Hepatocyte (in vitro differentiated cells): ENCODE measurements around the gene CFAP73. TPM values are rescaled to one million over a fixed set of nuclear protein-coding genes. Genes with fewer than 3 reads are reported as not detected.

ENCODE experiments used
- DNase-seq: peaks from one replicate; pipeline ENCODE4 v3.0.0-alpha.2; 2016; ENCODE audit warnings: low spot score
- H2AFZ ChIP-seq: fragments of 200-600 bp; sonication (generic); 2 replicates; pipeline ENCODE4 v1.6.0; 2016; ENCODE audit warnings: antibody characterized with exemption, mild to moderate bottlenecking
- H3K27ac ChIP-seq: fragments of 200-600 bp; sonication (generic); 2 replicates; pipeline ENCODE4 v1.5.1; 2016; ENCODE audit warnings: mild to moderate bottlenecking
- H3K27me3 ChIP-seq: fragments of 200-600 bp; sonication (generic); 2 replicates; pipeline ENCODE4 v1.6.1; 2016
- H3K36me3 ChIP-seq: fragments of 200-600 bp; sonication (generic); replicated peaks from 2 replicates; pipeline ENCODE4 v1.5.1; 2016; ENCODE audit warnings: low read depth; ENCODE audit not compliant: insufficient read depth
- H3K4me1 ChIP-seq: fragments of 200-600 bp; sonication (generic); 2 replicates; pipeline ENCODE4 v1.5.1; 2016; ENCODE audit warnings: mild to moderate bottlenecking, moderate library complexity; ENCODE audit not compliant: insufficient read depth
- H3K4me2 ChIP-seq: fragments of 200-600 bp; sonication (generic); 2 replicates; pipeline ENCODE4 v1.6.0; 2016
- H3K4me3 ChIP-seq: fragments of 200-600 bp; sonication (generic); 2 replicates; pipeline ENCODE4 v1.5.1; 2016; ENCODE audit warnings: mild to moderate bottlenecking
- H3K79me2 ChIP-seq: fragments of 200-600 bp; sonication (generic); 2 replicates; pipeline ENCODE4 v1.6.0; 2017; ENCODE audit warnings: mild to moderate bottlenecking
- H3K9me2 ChIP-seq: fragments of 200-600 bp; sonication (generic); replicated peaks from 2 replicates; pipeline ENCODE4 v1.6.0; 2017; ENCODE audit warnings: mild to moderate bottlenecking; ENCODE audit not compliant: insufficient read depth
- H3K9me3 ChIP-seq: fragments of 200-600 bp; sonication (generic); 2 replicates; pipeline ENCODE4 v1.5.1; 2016; ENCODE audit warnings: low read depth, mild to moderate bottlenecking
- H4K20me1 ChIP-seq: fragments of 200-600 bp; sonication (generic); 2 replicates; pipeline ENCODE4 v1.6.0; 2016; ENCODE audit warnings: mild to moderate bottlenecking; ENCODE audit not compliant: insufficient read depth, poor library complexity, severe bottlenecking
- CTCF ChIP-seq: fragments of 200-600 bp; sonication (generic); IDR thresholded peaks from 2 replicates; pipeline ENCODE4 v1.5.1; 2016; ENCODE audit warnings: antibody characterized with exemption, mild to moderate bottlenecking; ENCODE audit not compliant: poor library complexity
- EZH2 ChIP-seq: fragments of 200-600 bp; sonication (generic); IDR thresholded peaks from 2 replicates; pipeline ENCODE4 v1.6.1; 2016; ENCODE audit warnings: antibody characterized with exemption, mild to moderate bottlenecking, borderline replicate concordance
- EZH2phosphoT487 ChIP-seq: fragments of 200-600 bp; sonication (generic); IDR thresholded peaks from one replicate; pipeline ENCODE4 v1.6.1; 2018; ENCODE audit warnings: antibody characterized with exemption, mild to moderate bottlenecking, low read depth, moderate library complexity; ENCODE audit not compliant: unreplicated experiment, severe bottlenecking
- WGBS: methylation state at CpG from one replicate; pipeline ENCODE4 v1.1.6; 2016; ENCODE audit warnings: low lambda C conversion rate; ENCODE audit errors: missing lambda C conversion rate; 5-methylcytosine and 5-hydroxymethylcytosine counted together
- polyA plus RNA-seq: library from polyadenylated mRNA; unstranded; fragments of >200 nt; fragmentation: Nextera tagmentation; extraction: Ambion mirVana; gene quantifications from 2 replicates; pipeline ENCODE4 v1.2.1, GENCODE V29; 2016
- total RNA-seq: library from RNA; depleted of rRNA; stranded (reverse); fragments of >200 nt; gene quantifications from 2 replicates; pipeline ENCODE4 v1.2.3, GENCODE V29; 2014

CFAP73 gene
- total and polyA plus RNA-seq, 2 experiments from 2014 or later = not detected

- H3K27ac ChIP-seq = no peak overlapping the region
- DNase-seq = no peak
Observed at GRCh38 chr12:113200021-113200797, 50.7 kb downstream of the CFAP73 start.

GRCh38 chr12:113201187-113202177, 52.0 kb downstream of the CFAP73 start:
- H2AFZ ChIP-seq = no peak overlapping the region
- no peaks in the 10 kb centered on the region for H3K4me1 ChIP-seq
- no peak overlapping the region for H3K4me3 ChIP-seq
- H3K36me3 ChIP-seq = no peaks in the 10 kb centered on the region
- TF ChIP-seq CTCF = no peak
- TF ChIP-seq EZH2 = no peak
- no peak for TF ChIP-seq EZH2phosphoT487
- H3K27me3 ChIP-seq = no peaks in the 10 kb centered on the region
- no peak for DNase-seq
- H3K79me2 ChIP-seq = no peaks in the 10 kb centered on the region
- no peaks in the 10 kb centered on the region for H3K9me3 ChIP-seq
- WGBS = 89% methylated on average over 14 of the region's 14 CpGs
- no peaks in the 10 kb centered on the region for H3K9me2 ChIP-seq
- H3K4me2 ChIP-seq = no peak overlapping the region
- H3K27ac ChIP-seq = no peak overlapping the region
- H4K20me1 ChIP-seq = no peaks in the 10 kb centered on the region

More at GRCh38 chr12:113200021-113200797, 50.7 kb downstream of the CFAP73 start:
- TF ChIP-seq EZH2 (no peak), CTCF (no peak), EZH2phosphoT487 (no peak)
- WGBS = 91% methylated on average over 10 of the region's 12 CpGs
- Histone ChIP-seq H3K4me3 (no peak overlapping the region), H3K9me3 (no peaks in the 10 kb centered on the region), H4K20me1 (no peaks in the 10 kb centered on the region), H3K4me2 (no peak overlapping the region), H3K36me3 (no peaks in the 10 kb centered on the region), H3K9me2 (no peaks in the 10 kb centered on the region), H2AFZ (no peak overlapping the region), H3K79me2 (no peaks in the 10 kb centered on the region), H3K27me3 (no peaks in the 10 kb centered on the region), H3K4me1 (no peaks in the 10 kb centered on the region)

GRCh38 chr12:113202300-113203075, 53.0 kb downstream of the CFAP73 start:
- Histone ChIP-seq H3K36me3 (no peaks in the 10 kb centered on the region), H3K4me1 (no peaks in the 10 kb centered on the region), H3K27ac (no peak overlapping the region), H4K20me1 (no peaks in the 10 kb centered on the region), H3K9me3 (no peaks in the 10 kb centered on the region), H3K4me2 (no peak overlapping the region), H3K27me3 (no peaks in the 10 kb centered on the region), H3K4me3 (no peak overlapping the region), H3K79me2 (no peaks in the 10 kb centered on the region), H3K9me2 (no peaks in the 10 kb centered on the region), H2AFZ (no peak overlapping the region)
- TF ChIP-seq CTCF (no peak), EZH2phosphoT487 (no peak), EZH2 (no peak)
- WGBS = 87% methylated on average over 4 of the region's 4 CpGs
- DNase-seq = no peak
